HG03342 (cell line): ENCODE results near the gene DAPK1.

Experiments
- ATAC-seq: cut with Tn5 transposase; IDR thresholded peaks from one replicate; pipeline ENCODE4 v1.9.1; 2021; ENCODE audit warnings: mild to moderate bottlenecking, moderate library complexity; ENCODE audit not compliant: unreplicated experiment

DAPK1 gene

DNA sequence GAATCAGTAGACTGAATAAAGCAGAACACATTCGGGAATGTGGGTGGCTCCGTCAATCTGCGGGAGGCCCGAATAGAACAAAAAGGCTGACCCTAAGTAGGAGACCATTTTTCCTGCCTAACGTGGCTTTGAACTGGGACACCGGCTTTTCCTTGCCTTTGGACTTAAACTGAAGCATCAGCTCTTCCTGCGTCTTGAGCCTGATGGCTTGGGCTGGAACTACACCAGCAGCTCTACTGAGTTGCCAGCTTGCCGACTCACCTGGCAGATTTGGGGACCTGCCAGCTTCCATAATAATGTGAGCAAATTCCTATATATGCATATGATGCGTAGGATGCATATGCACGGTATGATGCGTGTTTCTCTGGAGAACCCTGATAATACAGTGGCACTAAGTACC lies 111.3 kb downstream of the DAPK1 start:
- no peak for ATAC-seq

DNA sequence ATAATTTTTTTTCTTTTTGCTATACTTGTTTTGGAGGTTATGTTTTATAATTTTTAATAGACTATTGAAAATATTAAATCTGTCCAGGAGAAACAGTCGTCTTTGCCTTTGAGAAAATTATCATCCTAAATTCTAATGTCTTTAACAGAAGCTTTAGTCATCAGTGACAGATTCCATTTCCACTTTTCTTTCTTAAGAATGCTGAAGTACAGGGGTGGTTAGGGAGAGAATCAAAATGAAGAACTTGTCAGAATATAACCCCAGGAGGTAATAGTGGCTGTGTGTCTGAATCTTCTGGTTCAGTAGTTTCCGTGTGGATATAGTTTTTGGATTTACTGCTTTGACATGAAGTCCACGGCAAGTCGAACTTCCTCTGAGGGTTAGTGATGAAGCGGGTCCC lies 111.8 kb downstream of the DAPK1 start:
- no peak for ATAC-seq

DNA sequence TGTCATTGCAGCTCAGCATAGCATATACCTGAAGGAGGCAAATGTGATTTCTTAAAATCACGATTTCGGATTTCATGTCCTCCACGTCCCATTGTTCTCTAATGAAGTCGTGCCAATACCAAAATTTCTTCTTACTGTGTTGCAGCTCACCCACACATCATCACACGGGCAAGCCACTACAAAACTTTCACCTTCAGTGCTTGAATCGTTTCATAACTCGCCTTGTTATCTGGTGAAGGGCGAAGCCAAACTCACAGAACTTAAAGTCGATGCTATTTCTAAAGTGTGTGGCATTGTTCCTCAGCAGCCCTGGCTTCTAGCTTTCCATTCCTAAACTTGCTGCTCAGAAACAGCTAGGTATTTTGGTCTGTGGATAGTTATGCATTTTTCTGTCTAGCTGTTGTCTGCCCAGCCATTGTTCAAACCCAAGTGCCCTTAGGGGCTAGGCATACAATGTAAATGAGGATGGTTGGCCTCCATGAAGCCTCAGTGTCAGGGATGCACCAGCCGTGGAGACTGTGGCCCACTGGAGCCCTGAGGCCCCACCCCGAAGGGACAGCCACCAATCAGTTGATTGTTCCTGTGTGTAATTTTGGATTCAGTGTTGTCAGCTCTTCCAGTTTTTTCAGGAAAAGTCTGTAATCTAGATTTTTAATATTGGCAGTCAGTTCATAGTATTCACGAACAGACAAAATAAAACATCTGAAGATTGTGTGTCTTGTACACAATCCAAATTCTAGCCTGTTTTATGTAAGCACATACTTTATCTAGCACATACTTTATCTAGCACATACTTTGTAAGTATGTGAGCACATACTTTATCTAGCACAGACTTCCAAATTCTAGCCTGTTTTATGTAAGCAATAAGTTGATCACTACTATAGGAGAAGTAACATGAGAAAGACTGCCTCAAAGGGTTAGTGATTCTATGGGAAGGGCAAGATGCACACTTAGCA lies 112.8 kb downstream of the DAPK1 start:
- no peak for ATAC-seq

DNA sequence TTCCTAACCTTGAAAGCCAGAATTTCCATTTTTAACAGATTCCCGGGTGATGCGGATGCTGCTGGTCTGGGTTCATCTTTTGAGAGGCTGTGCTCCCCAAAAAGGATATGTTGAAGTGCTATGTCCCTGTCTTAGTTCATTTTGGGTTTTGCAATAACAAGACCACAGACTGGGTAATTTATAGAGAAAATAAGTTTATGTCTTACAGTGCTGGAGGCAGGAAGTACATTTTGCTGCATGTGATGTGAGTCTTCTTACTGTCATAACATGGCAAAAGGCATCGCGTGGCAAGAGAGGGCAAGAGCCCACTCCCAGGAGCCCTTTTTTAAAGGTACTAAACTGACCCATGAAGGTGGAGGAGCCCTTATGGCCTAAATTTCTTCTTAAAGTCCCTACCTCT lies 114.1 kb downstream of the DAPK1 start:
- no peak for ATAC-seq

- no peak for ATAC-seq
These were observed 114.9 kb downstream of the DAPK1 start for GRCh38 chr9:87612536-87612935.

GRCh38 chr9:87613265-87614111 lies 115.8 kb downstream of the DAPK1 start:
- peak; percentile 53 for ATAC-seq

GRCh38 chr9:87614397-87614796 lies 116.7 kb downstream of the DAPK1 start:
- no peak for ATAC-seq

DNA sequence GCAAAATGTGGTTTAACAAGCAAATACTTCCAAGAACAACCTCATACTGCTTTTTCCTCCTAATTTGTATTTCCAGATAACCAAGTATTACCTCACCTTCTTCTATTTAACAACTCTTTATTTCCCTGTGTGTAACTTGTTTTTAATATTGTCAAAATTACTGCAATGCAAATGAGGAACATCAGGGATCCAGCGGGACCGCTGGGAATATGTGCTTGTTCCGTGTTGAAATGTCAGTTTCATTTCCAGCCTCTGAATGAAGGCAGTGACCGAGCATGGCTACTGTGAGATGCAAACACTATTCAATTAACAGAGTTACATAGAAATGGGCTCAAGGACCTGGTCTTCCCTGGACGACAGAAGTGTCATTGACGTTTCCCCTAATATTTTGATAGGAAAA lies 117.5 kb downstream of the DAPK1 start:
- no peak for ATAC-seq

- ATAC-seq, result no peak
These were observed 118.0 kb downstream of the DAPK1 start for GRCh38 chr9:87615547-87616148.

GRCh38 chr9:87618226-87618625 lies 120.6 kb downstream of the DAPK1 start:
- ATAC-seq, result no peak

DNA sequence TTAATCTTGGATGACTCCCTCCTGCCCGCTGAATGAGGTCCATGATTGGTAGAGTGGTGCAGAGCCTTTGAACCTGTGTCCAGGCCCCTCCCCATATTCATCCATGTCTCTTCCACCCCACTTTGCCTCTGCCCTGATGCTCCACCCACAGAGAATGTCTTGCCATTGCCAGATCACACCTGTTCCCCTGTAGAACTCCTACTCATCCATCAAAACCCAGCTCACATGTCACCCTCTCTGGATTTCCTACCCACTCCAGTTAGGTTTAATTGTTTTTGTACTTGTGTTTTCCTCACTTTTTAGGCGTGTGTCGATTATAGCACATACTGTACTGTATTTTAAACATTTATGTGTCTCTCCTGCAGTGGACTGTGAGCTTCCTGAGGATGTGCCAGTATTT lies 121.3 kb downstream of the DAPK1 start:
- no peak for ATAC-seq

DNA sequence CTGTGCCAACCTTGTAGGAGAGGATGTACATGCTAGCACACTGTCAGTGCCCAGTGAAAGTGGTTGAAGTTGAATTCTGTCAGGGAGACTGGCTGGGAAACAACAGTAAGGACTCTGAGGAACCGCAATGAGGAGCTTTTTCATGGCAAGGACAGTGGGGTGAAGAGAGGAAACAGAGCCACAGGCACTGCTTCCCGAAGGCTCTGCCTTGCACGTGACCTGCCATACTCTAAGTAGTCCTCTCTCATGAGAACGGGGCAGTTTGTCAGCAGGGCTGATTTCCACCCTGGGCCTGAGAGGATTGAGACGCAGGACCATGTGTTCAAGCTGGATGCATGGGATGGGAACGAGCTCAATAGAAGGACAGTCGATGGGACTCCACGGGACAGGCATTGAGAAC lies 121.7 kb downstream of the DAPK1 start:
- no peak for ATAC-seq

GRCh38 chr9:87620731-87621322 lies 123.2 kb downstream of the DAPK1 start:
- ATAC-seq, result no peak

- ATAC-seq, result no peak
These were observed 124.4 kb downstream of the DAPK1 start for GRCh38 chr9:87622098-87622497.

DNA sequence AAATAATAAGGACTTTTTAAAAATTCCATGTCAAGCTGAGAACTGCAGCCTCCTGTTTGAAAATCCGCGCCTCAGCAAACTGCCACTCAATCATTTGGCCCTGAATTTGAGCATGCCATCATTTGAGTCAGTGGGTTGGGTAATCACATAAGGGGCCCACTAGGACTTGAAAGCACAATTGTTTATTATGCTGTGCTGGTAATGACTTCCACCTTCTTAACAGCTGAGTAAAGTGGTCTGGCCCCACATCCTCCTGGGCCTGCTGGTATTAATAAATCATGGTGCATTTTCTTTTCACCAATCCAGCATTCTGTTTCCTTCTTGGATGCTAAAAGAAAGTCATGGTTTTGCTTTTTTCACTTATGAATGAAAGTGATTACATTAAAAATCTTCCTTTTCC lies 125.3 kb downstream of the DAPK1 start:
- ATAC-seq, result no peak

- ATAC-seq, result no peak
These were observed 130.7 kb downstream of the DAPK1 start for GRCh38 chr9:87628346-87628745.

- ATAC-seq, result no peak
These were observed 131.4 kb downstream of the DAPK1 start for GRCh38 chr9:87629104-87629503.

GRCh38 chr9:87630266-87630665 lies 132.6 kb downstream of the DAPK1 start:
- no peak for ATAC-seq

GRCh38 chr9:87630846-87631245 lies 133.2 kb downstream of the DAPK1 start:
- no peak for ATAC-seq

GRCh38 chr9:87635656-87636501 lies 138.2 kb downstream of the DAPK1 start:
- ATAC-seq, result no peak
